Activated T-helper 9 cell treated with anti-CD3 and anti-CD28 coated beads, Interleukin-2, amount 50 U/mL, for 16 hours (primary cell): ENCODE data around the gene CAB39L.
"Not testable (repeated sequence)": the region's sequence is repeated elsewhere in the genome, so short reads cannot be mapped to it uniquely, and the experiment has no call there.

Source experiments
- DNase-seq: peaks from one replicate; pipeline ENCODE4 v3.0.0-alpha.2; 2020; ENCODE audit warnings: low read depth

CAB39L gene

DNA sequence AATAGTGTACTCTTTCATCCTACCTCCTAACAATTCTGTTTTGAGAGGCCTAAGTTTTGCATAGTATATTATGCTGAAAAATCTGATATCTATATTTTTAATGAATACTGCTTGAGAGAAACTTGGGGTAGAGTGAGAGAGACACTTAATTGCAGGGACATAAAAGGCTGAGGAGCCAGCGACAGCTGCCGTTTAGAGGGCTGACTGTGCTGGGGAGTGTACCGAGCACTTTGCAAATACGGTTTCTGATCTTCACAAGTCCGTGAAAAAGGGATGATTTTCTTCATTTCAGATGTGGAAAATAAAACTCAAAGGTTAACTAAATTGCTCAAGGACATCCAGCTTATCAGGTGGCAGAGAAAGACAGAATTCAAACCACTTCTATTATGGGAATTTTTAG lies 97.4 kb downstream of the CAB39L start:
- no peak for DNase-seq

DNA sequence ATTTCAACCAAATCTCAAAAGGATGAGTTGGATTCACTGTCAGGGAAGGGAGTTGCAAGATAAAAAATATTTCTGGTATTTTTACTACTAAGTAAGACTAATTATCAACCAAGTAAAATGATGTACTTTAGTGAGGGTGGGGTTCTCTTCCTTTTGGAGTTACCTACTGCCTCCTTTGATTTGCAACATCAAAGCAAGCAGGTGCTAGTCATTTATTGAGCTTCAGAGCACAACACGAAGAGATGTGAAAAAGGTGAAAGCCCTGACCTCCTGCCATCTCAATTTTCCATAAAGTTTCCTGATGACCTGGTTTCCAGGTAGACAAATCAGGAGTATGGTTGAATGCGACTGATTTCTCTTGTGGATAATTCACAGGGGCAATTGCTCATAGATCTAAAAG lies 100.1 kb downstream of the CAB39L start:
- DNase-seq = no peak

DNA sequence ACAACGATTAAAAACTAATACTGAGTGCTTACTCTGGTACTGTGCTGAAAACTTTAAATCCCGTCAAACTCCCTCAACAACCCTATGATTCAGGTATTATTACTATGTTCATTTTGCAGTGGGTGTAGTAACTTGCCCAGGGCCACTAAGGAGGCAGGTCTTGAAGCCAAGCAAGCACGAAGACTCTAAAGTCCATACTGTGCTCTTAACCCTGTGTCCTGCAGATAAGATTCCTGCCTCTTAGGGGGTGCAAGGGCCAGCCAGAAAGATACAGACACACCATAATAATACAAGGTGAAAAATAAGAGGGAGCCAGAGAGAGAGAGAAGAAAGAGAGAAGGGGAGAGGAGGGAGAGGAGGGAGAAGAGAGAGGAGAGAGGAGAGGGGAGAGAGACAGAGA lies 100.6 kb downstream of the CAB39L start:
- no peak for DNase-seq

DNA sequence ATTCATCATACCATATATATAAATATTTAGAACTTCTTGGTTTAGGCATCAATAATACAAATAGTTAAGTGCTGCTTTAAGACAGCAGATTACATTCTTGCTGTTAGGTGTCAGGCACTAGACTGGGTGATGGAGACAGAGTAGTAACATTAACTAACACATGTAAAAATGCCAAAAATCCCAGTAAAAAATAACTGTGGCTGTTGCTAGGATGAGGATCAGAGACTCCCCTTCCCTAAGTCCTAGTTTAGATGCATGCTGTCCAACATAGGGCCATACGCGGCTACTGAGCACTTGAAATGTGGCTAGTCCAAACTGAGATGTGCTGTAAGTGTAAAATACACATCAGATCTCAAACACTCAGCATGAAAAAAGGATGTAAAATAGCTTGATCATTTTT lies 101.4 kb downstream of the CAB39L start:
- DNase-seq = no peak

DNA sequence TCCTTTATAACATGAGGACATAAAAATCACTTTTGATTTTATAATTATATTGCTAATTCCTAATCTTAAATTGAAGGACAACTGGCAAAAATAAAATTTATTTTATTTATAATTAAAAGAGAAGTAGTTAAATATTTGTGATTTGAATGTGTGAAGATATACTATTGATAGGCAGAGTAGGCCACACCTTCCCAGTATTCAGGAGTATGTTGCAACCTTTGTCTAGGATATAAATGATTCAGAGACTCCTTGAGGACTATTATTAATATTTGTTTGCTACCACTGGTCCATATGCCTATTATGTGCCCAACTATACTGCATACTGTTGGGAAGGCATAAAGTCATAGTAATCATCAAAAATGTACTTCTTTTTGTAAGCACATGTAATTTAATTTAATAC lies 101.9 kb downstream of the CAB39L start:
- DNase-seq = no peak

DNA sequence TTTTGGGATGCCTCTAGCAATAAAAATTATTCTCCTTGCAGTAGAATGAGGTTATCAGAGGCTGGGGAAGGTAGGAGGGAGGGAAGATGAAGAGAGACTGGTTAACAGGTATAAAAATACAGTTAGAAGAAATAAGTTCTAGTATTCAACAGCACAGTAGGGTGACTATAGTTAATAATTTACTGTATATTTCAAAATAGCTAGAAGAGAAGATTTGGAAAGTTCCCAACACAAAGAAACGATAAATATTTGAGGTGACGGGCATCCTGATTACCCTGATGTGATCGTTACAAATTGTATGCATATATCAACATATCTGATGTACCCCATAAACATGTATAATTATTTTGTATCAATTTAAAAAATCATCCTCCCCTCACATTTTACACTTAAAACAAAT lies 102.3 kb downstream of the CAB39L start:
- no peak for DNase-seq

DNA sequence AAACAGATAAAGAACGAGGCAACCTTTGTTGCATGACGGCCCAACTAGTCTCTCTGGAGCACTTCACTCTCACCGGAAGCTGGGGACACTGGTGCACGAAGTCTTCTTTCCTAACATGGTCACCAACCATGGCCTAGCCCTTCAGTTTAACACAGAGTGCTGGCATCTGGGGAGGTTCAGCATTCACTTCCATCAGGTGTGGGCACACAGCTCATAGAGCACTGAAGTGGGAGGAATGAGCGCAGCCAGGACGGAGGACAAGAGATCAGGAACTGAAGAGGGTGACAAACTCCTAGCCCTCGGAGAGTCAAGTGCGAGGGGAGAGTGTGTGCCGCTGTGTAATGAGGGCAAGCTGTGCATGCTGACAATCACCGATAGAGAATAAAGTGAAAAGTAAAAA lies 103.7 kb downstream of the CAB39L start:
- DNase-seq = no peak

DNA sequence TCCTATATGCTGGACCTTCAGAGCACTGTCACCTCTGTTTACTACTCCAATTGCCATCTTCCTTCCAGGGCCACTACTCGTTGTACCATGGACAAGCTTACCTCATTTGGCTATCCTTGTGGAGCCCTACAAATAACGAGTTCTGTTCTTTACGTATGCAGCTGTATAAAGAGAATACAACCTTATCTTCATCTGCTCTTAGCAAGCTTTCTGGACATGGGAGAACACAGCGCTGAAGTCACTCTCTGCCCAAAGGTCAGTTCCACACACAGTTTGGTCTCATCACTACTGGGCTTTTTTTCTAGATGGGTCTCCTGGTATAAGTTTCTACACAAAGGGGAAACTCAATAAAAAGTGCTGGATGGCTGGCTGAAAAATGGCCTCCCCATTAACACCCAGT lies 107.2 kb downstream of the CAB39L start:
- DNase-seq = no peak

DNA sequence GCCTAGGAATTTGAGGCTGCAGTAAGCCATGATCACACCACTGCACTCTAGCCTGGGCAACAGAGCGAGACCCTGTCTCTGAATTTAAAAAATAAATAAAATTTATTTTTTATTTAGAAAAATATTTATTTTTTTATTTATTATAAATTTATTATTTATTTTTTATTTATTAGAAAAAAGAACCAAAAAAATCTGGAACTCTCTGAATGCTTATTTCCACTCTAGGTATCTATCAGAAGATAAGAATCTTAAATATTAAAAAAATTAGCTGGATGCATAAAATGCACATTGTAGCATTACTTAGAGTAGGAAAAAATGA lies 113.4 kb downstream of the CAB39L start:
- DNase-seq = no peak

DNA sequence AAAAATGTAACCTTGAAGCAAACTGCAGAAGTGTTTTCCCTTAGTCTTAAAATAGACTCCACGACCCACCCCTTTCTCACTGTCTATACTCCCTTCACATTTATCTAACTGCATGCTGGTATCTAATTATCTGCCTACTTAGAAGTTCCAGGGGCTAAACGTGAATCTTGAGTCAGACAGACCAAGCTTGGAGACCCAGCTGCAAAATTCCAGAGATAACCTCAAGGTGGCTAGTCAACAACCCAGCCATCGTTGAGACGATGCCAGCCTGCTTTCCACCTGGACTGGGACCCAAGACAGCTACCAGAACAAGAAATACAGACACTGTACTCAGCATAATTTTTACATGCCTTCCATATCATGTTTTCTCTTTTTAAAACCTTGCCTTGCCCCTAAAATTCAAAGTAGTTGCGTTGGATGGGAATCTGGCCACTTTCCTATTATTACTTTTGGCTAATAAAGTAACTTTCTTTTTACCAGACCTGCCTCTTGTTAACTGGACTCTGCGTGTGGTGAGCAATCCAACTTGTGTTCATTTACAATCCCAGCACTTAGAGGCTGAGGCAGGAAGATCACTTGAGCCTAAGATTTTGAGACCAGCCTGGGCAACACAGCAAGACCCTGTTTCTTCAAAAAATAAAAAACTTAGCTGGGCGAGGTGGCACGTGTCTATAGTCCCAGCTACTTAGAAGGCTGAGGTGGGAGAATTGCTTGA lies 113.9 kb downstream of the CAB39L start:
- no peak for DNase-seq

DNA sequence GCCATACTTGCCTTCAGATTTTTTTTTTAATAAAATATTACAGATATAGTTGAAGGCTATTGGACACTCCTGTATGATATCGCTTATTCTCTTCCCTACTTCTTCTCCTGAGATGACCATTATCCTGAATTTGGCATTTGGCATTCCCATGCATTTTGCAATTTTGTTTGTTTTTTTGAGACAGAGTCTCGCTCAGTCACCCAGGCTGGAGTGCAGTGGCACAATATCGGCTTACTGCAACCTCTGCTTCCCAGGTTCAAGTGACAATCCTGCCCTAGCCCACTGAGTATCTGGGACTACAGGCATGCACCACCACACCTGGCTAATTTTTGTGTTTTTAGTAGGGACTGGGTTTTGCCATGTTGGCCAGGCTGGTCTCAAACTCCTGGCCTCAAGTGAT lies 116.7 kb downstream of the CAB39L start:
- not testable (repeated sequence) for DNase-seq

DNA sequence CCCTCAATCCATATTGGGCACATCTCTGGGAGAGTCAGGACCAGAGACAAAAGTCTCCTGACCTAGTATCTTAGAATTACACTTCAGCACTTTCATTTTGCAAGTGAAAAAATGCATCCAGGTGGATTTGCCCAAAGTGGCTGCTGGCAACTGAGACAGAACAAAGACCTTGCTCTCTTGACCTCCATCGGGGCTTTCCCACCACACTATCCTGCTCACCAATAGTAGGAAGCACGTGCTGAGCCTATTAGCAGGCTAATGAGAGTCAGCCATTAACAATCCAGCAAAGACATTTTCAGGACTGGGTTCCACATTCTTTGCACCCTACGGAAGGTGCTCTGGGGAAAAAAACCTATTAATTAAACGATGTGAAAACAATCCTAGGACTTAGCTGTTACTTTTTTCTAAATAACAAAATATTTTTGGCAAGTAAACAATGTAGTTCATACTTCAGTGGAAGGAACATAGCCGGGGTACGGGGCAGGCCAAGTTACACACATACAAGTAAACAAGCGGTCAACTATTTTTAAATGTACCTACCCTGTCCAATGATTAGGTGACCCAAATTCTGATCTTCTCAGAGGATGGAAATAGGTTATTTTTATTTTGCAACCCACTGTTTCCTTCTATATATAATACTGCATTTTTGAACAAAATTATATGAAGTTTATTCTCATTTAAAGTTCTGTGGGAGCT lies 117.5 kb downstream of the CAB39L start:
- no peak for DNase-seq

DNA sequence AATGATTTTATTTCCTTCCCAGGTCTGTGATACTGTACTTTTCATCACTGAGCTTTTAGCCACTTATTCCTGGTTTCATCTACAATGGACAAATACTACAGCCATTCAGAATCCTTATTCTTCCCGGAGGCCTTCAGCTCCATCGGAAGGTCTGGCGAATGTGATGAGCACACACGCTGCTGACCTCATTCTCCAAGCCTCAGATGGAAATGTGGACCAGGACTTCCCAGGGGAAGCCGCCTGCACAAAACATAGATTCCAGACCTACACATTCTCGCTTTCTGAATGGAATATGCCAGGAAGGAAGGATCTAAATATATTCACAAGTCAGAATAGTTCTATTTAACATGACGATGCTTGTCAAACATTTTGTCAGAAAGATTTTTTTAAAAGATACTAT lies 120.5 kb downstream of the CAB39L start:
- DNase-seq = no peak

DNA sequence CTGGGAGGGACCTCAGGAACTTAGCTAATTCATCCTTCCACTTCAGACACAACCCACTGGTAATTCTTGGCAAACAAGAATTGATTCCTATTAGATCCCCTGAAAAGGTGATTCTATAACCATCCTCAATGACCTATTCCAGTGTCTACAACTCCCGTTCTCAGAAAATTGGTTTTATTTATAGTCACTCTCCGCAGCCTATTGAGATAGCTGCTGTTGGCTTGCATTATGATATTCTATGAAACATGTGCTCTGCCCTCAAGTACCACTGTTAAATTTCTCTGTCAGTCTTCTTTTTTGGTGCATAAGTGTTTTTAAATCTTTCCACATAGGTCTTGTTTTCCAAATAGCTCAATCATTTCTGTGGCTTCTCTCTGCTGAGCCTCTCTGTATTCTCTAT lies 121.2 kb downstream of the CAB39L start:
- DNase-seq = no peak

DNA sequence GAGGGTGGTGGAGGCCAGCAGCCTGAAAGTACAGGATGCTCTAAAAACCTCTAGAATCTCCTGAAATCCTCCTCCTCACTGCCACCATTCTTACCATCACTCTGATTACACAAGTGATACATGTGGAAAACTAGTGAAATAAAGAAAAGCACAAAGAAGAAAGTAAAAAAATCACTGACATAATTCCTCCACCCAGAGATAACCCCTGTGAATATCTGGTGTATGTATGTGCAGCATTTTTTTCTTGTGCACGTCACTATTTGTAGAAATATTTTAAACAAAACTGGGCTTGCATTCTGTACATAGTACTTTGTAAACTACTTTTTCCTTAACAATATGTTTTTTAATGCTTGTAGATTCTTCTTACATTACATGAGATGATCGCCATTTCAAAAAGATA lies 122.9 kb downstream of the CAB39L start:
- no peak for DNase-seq

DNA sequence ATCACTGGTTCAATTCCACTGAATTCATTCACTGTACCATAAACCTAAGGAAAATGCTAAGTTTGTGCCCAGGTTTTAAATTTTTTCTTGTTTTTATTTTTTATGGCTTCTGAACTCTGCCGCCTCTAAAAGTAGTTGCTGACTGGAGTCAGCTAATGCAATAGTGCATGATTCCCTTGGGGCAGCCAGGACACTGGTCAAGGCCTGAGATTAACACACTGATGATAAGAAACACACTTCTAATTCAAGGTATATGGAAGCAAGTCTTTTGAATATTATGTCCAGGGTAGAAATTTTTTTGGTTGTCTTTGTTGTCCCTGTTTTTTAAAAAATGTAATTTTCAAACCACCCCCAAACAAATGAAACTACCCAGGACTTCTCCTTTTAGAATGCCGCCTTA lies 123.9 kb downstream of the CAB39L start:
- DNase-seq = no peak

DNA sequence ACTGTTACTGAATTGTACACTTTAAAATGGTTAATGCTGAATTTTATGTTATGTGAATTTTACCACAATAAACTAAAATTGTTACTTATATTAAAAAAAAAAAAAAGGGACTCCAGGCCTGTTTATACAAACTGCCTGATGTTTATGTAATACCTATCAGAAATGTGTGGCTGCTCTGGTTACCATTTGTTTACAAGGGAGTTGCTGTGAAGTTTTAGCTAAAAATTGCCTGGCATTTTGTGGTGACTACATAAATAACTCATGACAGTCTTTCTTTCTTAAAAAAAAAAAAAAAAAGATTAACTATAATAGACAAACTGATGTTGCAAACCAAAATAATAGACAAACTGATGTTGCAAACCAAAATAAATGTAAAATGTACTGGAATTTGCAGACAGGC lies 124.3 kb downstream of the CAB39L start:
- DNase-seq = no peak

DNA sequence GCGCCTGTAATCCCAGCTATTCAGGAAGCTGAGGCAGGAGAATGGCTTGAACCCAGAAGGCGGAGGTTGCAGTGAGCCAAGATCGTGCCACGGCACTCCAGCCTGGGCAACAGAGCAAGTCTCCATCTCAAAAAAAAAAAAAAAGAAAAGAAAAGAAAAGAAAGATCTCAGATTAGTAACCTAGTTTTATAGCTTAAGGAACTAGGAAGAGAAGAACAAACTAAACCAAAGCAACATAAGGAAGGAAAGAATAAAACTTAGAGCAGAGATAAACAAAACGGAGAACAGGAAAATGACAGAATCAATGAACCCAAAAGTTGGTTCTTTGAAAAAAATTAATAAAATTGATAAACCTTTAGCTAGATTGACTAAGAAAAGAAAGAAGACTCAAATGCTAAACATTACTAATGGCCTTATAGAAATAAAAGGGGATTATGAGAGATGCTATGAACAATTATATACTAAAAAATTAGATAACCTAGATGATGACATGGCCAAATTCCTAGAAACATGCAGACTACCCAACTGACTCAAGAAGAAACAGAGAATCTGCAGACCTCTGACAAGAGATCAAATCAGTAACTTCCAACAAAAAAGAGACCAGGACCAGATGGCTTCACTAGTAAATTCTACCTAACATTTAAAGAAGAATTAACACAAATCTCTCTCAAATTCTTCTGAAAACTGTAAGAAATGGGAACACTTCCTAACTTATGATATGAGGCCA lies 127.9 kb downstream of the CAB39L start:
- DNase-seq = no peak

DNA sequence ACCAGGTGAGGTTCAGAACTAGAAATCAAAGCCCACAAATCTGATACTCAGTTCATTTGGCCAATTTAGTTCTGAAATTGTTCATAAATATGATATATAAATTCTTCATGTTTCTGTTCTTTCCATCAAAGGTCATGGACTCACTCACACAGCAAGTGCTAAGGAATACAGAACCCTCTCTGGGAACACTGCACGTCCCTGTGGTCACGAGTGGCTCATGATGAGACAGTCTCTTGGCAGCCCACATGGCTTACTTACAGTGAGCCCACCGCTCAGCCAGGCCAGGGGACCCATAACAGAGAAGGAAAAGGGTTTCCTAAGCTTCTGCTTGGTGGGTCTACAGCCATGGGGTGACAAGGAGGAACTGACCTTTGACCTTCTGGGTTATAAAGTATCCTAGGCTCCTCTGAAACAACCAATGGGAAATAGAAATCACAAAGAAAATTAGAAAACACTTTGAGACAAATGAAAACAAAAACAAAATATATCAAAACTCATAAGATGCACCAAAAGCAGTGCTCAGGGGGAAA lies 128.8 kb downstream of the CAB39L start:
- DNase-seq = no peak

DNA sequence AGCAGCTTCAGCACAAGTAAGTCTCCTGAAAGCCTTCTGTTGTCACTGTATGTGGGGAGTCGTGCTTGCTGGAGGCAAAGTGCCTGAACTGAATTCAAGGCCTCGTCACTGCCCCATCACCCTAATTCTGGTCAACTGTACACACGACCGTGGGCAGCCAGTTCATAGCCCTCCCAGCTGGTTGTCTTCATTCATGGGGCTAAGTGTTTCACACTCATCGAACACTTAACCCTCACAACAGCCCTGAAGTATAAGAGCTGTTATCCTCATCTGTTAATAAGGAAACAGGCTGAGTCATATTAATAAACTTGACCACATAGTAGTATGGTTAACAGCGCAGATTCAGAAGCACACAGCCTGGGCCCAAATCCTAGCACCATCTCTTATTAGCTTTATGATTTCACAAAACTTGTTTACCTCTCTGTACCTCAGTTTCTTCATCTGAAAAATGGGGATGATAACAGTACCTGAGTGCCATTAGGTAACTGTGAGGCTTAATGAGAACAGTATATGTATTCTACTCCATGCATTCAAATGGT lies 129.5 kb downstream of the CAB39L start:
- no peak for DNase-seq

DNA sequence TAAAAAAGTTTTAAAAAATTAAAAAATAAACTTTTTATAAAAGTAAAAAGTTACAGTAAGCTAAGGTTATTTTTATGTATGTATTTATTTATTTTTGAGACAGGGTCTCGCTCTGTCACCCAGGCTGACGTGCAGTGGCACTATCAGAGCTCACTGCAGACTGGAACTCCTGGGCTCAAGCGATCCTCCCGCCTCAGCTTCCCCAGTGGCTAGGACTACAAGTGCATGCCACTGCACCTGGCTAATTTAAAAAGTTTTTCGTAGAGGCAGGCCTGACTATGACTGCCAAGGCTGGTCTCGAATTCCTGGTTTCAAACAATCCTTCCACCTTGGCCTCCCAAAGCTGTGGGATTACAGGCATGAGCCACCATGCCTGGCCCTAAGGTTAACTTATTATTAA lies 132.0 kb downstream of the CAB39L start:
- no peak for DNase-seq

DNA sequence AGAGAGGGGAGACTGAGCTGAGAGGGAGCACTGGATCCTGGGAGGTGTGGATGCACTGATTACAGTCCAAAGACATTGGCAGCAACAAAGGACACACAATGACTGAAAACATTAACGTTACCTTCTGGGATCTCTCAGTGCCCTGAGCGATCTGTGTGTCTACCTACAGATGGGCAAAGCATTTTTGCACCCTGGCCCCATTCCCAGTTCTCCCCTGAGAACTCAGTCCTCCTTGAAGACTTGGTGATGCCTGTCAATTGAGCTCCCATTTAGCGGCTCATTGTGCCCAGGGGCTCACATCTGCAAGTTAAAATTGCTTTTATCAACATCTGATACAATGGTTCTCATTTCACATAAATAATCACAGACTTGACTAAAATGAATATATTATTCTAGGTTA lies 133.6 kb downstream of the CAB39L start:
- DNase-seq = no peak

DNA sequence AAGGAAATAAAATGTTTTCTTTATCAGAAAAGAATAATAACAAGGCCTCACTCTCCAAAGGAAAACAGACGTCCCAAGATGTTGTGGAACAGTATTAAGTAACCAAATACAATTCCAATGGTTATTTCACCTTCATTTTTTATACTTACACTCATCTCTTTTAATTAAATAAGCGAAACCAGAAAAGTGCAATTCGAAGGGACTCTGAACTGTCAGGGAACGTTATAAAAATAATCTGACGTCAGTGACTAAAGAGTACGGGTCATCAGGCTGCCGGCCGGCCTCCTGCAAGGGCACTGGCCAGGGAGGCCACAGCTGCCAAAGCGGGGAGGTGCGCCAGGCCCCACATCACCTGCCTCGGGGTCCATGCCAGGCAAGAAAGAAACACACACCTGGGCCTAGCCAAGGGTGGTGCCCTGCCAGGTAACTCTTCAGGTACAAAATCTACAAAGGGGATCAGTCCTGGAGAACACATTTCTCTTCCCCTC lies 134.9 kb downstream of the CAB39L start:
- no peak for DNase-seq
